ENCODE results near the gene VCAM1. TPM values are rescaled to one million over a fixed set of nuclear protein-coding genes. Genes with fewer than 3 reads are reported as not detected.
"Not testable (repeated sequence)": the region's sequence is repeated elsewhere in the genome, so short reads cannot be mapped to it uniquely, and the experiment has no call there.

The VCAM1 gene
- total RNA-seq, 3 donors from 2014 or later = 8.5 to 12.3 (median 10.4) TPM

GRCh38 chr1:100778748-100779147, 59.2 kb downstream of the VCAM1 start:
- Histone ChIP-seq H3K27me3 (no peaks in the 10 kb centered on the region), H3K4me1 (no peaks in the 10 kb centered on the region), H3K4me3 (no peak overlapping the region), H3K9me3 (no peaks in the 10 kb centered on the region), H3K36me3 (no peaks in the 10 kb centered on the region), H3K27ac (no peak overlapping the region)
- TF ChIP-seq POLR2AphosphoS5 (IDR thresholded peaks at IDR 0.05) (no peak), POLR2A (IDR thresholded peaks at IDR 0.05) (no peak), CTCF (IDR thresholded peaks at IDR 0.05) (no peak)
- DNase-seq (ENCODE audit: low spot score in 2 of 2) = no peak
- intact Hi-C loops (cut with DNase I; ENCODE audit: low total_unique reads) = no loop called here

GRCh38 chr1:100780814-100781213, 61.3 kb downstream of the VCAM1 start:
- H3K4me3 ChIP-seq = no peak overlapping the region
- no peaks in the 10 kb centered on the region for H3K4me1 ChIP-seq
- H3K9me3 ChIP-seq = no peaks in the 10 kb centered on the region
- H3K36me3 ChIP-seq = no peaks in the 10 kb centered on the region
- no peak for TF ChIP-seq POLR2A (IDR thresholded peaks at IDR 0.05)
- no peak for TF ChIP-seq POLR2AphosphoS5 (IDR thresholded peaks at IDR 0.05)
- no peak for TF ChIP-seq CTCF (IDR thresholded peaks at IDR 0.05)
- DNase-seq (ENCODE audit: low spot score in 2 of 2) = no peak
- no peaks in the 10 kb centered on the region for H3K27me3 ChIP-seq
- H3K27ac ChIP-seq = no peak overlapping the region
- intact Hi-C loops (cut with DNase I; ENCODE audit: low total_unique reads) = no loop called here

GRCh38 chr1:100781728-100782127, 62.2 kb downstream of the VCAM1 start:
- H3K36me3 ChIP-seq; H3K4me1 ChIP-seq; H3K4me3 ChIP-seq; H3K27ac ChIP-seq; H3K9me3 ChIP-seq; intact Hi-C loops (cut with DNase I; ENCODE audit: low total_unique reads); H3K27me3 ChIP-seq; DNase-seq (ENCODE audit: low spot score in 2 of 2): not testable (repeated sequence)

GRCh38 chr1:100782473-100783039, 63.0 kb downstream of the VCAM1 start:
- no peaks in the 10 kb centered on the region for H3K4me1 ChIP-seq
- intact Hi-C loops (cut with DNase I; ENCODE audit: low total_unique reads) = no loop called here
- no peaks in the 10 kb centered on the region for H3K9me3 ChIP-seq
- H3K27me3 ChIP-seq = no peaks in the 10 kb centered on the region
- no peak for DNase-seq (ENCODE audit: low spot score in 2 of 2)
- TF ChIP-seq CTCF (IDR thresholded peaks at IDR 0.05) (no peak), POLR2AphosphoS5 (IDR thresholded peaks at IDR 0.05) (no peak), POLR2A (IDR thresholded peaks at IDR 0.05) (no peak)
- H3K27ac ChIP-seq = no peak overlapping the region
- H3K36me3 ChIP-seq = no peaks in the 10 kb centered on the region
- no peak overlapping the region for H3K4me3 ChIP-seq

GRCh38 chr1:100785470-100786052, 66.0 kb downstream of the VCAM1 start:
- peak overlapping the region in 1 of 3 donors; percentile 19 for H3K4me3 ChIP-seq
- no peaks in the 10 kb centered on the region for H3K36me3 ChIP-seq
- no peak overlapping the region for H3K27ac ChIP-seq
- DNase-seq (ENCODE audit: low spot score in 2 of 2) = no peak
- no peaks in the 10 kb centered on the region for H3K4me1 ChIP-seq
- TF ChIP-seq POLR2A (IDR thresholded peaks at IDR 0.05) (no peak), POLR2AphosphoS5 (IDR thresholded peaks at IDR 0.05) (no peak), CTCF (IDR thresholded peaks at IDR 0.05) (no peak)
- H3K27me3 ChIP-seq = no peaks in the 10 kb centered on the region
- intact Hi-C loops (cut with DNase I; ENCODE audit: low total_unique reads) = no loop called here
- no peaks in the 10 kb centered on the region for H3K9me3 ChIP-seq

Measured in breast epithelium (tissue), 4 donors.